ENCODE data around the gene FUT1.
A peak's percentile ranks its signal among the peaks of the same experiment; 100 is the strongest.
"Not testable (repeated sequence)": the region's sequence is repeated elsewhere in the genome, so short reads cannot be mapped to it uniquely, and the experiment has no call there.

FUT1 gene

DNA sequence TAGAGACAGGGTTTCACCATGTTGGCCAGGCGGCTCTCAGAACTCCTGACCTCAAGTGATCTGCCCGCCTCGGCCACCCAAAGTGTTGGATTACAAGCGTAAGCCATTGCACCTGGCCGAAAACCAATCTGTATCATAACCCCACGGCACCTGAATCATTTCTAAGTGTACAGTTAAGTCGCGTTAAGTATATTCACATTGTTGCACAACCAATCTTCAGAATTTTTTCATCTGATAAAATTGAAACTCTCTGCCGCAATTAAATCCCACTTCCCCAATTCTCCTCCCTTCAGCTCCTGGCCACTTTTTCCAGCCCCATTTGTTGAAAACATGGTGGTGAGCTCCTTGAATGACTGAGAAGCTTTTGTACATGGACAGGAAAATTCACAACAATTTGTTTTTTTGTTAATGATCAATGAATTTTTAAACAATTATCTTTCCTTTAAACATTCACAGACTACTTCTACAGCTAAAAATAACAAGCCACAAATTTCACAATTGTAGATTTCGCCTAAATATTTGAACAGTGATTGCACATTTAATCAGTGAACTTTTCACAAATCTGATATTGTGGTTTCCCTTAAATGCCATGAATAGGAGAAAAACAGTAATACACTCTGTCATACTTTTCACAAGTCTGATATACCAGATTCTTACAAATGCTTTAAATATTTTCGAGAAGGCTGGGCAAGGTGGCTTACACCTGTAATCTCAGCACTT is 16.7 kb upstream of the FUT1 start:
- no peak for DNase-seq (ENCODE audit: low read depth, low spot score)

DNA sequence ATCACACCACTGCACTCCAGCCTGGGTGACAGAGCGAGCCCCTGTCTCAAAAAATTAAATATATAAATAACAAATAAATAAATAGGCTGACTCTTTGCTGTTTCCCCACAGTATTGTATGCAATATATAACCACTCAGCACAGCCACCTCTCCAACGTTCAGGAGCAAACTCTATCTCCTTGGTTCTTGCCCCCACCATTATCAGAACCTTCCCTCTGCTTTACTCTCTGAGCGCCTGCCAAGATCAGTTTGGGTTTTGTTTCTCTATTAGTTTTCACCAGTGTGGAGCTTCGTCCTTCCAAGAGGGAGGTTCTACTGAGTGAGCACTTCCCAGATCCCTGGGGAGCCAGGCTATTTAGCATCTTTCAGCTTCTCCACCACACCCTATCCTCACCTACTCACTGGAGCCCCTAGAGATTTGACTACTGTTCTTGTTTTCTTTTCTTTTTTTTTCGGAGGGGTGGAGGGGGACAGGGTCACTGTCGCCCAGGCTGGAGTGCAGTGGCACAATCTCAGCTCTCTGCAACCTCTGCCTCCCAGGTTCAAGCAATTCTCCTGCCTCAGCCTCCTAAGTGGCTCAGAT is 15.8 kb upstream of the FUT1 start:
- not testable (repeated sequence) for DNase-seq (ENCODE audit: low read depth, low spot score)

DNA sequence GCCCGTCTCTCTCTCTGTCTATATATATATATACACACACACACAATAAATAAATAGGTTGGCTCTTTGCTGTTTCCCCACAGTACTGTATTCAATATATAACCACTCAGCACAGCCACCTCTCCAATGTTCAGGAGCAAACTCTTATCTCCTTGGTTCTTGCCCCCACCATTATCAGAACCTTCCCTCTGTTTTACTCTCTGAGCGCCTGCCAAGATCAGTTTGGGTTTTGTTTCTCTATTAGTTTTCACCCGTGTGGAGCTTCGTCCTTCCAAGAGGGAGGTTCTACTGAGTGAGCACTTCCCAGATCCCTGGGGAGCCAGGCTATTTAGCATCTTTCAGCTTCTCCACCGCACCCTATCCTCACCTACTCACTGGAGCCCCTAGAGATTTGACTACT is 13.4 kb upstream of the FUT1 start:
- DNase-seq (ENCODE audit: low read depth, low spot score): not testable (repeated sequence)

DNA sequence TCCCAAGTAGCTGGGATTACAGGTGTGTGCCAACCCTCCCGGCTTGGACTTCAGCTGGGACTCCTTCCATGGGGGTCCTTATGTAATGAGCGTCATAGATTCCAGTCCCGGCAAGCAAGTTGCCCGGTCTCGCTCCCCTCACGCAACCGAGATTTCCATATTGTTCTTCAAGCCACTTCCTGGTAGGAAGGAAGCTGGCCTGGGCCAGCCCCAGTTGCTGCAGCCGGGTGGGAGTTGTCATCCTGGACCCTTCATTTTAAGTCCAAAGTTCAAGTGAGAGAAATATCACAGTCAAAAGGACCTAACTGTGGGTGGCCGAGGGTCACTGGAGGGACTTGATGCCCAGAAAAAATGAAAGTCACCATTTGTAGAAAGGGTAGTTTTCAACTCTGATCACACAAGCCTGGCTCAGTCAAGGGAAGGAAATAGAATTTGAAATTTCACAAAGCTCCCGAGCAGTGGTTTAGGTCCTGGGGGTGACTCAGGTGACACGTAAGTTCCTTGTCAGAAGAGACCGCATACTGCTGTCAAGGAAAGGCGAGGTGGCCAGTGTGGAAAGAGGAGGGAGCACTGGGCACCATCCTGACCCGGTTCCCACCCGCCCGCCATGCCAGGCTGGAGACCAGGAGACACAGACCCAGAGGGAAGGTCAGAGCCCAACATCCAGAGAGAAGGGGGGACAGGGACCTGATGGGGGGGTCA is 8.2 kb upstream of the FUT1 start:
- DNase-seq (ENCODE audit: low read depth, low spot score): no peak

DNA sequence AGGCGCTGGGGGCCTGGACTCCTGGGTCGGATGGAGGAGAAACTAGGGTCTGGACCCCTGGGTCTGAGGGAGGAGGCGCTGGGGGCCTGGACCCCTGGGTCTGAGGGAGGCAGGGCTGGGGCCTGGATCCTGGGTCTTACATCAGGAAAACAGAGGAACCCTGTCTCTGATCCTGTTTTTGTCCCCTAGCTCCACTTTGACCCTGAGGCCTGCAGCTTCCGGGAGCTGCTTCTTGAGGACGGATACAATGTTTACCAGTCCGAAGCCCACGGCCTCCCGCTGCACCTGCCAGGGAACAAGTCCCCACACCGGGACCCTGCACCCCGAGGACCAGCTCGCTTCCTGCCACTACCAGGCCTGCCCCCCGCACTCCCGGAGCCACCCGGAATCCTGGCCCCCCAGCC is 5.3 kb upstream of the FUT1 start:
- DNase-seq (ENCODE audit: low read depth, low spot score): no peak

DNA sequence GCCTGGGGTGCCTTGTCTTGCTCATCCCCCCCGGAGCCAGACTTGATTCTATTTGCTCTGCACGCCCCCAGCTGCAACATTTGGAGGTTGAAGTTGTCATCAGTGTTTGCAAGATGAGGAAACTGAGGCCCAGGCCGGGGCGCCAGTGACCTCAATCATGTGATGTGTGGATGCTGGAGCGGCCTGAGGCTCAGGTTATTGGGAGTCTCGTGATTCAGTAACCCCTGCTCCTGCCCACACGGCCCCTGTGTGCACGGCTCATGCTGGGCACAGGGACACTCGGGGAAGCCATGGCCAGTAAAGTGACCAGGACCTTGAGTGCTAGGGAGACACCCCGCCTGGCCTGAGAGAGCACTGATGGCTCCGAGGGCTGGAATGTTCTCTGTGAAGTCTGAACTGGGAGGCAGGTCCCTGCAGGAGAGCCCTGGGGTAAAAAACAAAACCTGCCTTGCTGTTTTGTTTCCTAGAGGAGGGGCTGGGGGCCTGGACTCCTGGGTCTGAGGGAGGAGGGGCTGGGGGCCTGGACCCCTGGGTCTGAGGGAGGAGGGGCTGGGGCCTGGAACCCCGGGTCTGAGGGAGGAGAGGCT is 4.7 kb upstream of the FUT1 start:
- peak; percentile 42 for DNase-seq (ENCODE audit: low read depth, low spot score)

DNA sequence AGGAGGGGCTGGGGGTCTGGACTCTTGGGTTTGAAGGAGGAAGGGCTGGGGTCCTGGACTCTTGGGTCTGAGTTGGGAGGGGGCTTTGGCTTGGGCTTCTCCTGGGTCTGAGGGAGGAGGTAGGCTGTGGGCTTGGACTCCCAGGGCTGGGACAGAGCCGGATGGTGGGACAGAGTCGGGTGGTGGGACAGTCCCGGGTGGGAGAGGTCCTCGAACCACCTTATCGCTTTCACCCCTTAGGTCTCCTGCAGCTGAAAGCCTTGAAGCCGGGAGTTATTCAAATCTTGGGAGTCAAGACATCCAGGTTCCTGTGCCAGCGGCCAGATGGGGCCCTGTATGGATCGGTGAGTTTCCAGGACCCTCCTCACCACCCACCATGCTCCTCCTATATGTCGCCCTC is 4.2 kb upstream of the FUT1 start:
- DNase-seq (ENCODE audit: low read depth, low spot score): no peak

DNA sequence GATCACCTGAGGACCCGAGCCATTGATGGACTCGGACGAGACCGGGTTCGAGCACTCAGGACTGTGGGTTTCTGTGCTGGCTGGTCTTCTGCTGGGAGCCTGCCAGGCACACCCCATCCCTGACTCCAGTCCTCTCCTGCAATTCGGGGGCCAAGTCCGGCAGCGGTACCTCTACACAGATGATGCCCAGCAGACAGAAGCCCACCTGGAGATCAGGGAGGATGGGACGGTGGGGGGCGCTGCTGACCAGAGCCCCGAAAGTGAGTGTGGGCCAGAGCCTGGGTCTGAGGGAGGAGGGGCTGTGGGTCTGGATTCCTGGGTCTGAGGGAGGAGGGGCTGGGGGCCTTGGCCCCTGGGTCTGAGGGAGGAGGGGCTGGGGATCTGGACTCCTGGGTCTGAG is 3.8 kb upstream of the FUT1 start:
- DNase-seq (ENCODE audit: low read depth, low spot score): no peak

DNA sequence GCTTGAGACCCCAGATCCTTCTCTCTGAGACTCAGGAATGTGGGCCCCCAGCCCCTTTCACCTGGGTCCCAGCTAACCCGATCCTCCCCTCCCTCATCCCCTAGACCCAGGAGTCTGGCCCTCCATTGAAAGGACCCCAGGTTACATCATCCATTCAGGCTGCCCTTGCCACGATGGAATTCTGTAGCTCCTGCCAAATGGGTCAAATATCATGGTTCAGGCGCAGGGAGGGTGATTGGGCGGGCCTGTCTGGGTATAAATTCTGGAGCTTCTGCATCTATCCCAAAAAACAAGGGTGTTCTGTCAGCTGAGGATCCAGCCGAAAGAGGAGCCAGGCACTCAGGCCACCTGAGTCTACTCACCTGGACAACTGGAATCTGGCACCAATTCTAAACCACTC is 3.3 kb upstream of the FUT1 start:
- no peak for DNase-seq (ENCODE audit: low read depth, low spot score)

DNA sequence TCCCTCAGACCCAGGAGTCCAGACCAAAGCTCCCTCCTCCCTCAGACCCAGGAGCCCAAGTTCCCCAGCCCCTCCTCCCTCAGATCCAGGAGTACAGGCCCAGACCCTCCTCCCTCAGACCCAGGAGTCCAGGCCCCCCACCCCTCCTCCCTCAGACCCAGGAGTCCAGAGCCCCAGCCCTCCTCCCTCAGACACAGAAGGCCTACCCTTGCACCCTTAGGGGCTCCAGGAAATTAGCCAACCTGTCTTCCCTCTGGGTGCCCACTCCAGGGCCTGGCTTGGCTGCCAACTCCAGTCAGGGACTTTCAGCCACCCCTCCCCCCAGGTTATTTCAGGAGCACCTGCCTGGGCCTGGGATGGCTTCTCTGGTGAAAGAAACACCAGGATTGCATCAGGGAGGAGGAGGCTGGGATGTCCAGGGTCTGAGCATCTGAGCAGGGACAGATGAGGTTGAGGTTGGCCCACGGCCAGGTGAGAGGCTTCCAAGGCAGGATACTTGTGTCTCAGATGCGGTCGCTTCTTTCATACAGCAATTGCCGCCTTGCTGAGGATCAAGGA is 2.7 kb upstream of the FUT1 start, which contains the start of gene FGF21:
TSS of gene FGF21 (plus strand) at position 441 of the 558 bp plus-strand sequence. CDS start 713 bp downstream, outside the sequence.
- no peak for DNase-seq (ENCODE audit: low read depth, low spot score)

DNA sequence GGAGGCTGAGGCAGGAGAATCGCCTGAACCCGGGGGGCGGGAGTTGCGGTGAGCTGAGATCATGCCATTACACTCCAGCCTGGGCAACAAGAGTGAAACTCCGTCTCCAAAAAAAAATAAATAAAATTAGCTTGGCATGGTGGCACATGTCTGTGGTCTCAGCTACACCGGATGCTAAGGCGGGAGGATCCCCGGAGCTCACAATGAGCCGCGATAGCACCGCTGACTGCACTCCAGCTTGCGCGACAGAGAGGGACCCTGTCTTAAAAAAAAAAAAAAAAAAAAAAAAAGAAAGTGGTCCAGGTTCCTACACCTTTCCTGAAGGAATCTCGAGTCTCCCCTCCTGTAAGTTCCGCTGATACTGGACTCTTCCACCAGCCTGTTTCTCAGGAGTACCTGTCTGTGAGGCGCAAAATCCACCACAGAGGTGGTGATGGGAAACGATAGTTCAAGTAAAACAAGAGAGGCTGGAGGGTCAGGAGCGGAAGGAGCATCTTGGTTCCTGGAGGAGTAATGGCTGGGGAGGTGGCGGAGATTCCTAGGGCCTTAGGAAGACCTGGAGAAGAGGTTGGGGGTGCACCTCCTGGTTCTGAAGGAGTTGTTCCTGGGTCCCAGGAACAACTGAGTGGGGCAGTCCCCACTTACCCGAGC is 471 bp downstream of the FUT1 start:
- DNase-seq (ENCODE audit: low read depth, low spot score): no peak

DNA sequence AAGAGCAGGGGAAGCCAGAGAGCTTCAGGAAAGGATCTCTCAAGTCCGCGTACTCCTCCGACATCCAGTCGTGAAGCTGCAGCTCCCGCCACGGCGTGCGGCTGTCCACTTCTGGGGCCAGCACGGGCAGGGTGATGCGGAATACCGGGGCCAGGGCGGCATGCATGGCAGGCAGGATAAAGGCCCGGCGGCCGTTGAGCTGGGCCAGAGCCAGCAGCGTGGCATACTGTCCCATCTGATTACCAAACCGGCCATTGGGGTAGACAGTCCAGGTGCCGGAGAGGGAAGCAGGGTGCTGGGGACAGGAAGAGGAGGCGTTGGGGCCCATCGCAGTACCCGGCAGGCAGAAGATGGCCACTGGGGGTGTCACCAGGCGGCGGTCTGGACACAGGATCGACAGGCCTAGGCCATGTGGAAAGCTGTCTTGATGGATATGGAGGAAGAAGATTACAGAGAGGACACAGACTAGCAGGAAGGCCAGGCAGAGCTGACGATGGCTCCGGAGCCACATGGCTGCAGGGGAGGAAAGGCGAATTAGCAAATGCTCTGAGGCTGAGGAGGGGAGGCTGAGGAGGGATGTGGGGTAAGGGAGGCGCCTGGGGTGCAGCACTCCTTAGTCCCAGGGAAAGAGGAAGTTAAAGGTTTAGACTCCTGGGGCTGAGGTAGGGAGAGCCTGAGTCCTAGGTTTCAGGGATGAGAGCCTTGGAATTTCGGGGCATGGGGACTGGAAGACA is 1.5 kb downstream of the FUT1 start:
- no peak for DNase-seq (ENCODE audit: low read depth, low spot score)

DNA sequence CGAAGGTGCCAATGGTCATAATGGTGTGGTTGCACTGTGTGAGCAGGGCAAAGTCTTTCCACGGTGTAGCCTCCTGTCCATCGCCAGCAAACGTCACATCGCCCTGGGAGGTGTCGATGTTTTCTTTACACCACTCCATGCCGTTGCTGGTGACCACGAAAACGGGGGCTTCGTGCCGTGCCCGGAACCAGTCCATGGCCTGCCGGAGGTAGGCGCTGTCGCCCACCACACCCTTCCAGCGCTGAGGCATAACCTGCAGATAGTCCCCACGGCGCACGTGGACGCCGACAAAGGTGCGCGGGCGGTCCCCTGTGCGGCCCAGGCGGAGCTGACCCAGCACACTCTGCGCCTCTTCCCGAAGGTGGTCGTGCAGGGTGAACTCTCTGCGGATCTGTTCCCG is 2.1 kb downstream of the FUT1 start:
- no peak for DNase-seq (ENCODE audit: low read depth, low spot score)

DNA sequence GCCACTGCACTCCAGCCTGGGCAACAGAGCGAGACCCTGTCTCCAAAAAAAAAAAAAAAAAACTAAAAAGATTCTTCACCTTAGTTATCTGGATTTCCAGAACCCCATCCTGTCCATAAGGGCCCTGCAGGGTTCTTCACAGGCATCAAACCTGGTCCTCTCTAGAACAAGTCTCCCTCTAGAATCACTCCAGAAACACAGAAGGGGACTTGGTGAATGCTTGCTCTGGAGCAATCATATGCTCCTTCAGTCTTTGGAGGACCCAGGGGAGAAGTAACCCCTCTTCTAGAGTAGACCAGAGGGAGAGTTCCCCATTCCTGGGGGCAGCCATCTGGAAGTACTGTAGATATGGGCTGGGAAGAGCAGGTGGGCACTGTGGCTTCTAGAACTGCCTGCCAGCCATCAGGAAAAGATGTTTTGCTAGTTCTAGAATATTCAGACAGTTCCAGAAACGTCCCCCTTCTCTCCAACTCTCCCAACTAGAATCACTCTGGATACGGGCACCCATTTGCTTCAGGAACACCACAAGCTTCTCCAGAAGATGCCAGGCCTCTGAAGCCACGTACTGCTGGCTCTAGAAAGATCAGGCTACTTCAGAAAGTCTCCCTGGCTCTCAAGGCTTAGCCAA is 2.8 kb downstream of the FUT1 start:
- DNase-seq (ENCODE audit: low read depth, low spot score): no peak

DNA sequence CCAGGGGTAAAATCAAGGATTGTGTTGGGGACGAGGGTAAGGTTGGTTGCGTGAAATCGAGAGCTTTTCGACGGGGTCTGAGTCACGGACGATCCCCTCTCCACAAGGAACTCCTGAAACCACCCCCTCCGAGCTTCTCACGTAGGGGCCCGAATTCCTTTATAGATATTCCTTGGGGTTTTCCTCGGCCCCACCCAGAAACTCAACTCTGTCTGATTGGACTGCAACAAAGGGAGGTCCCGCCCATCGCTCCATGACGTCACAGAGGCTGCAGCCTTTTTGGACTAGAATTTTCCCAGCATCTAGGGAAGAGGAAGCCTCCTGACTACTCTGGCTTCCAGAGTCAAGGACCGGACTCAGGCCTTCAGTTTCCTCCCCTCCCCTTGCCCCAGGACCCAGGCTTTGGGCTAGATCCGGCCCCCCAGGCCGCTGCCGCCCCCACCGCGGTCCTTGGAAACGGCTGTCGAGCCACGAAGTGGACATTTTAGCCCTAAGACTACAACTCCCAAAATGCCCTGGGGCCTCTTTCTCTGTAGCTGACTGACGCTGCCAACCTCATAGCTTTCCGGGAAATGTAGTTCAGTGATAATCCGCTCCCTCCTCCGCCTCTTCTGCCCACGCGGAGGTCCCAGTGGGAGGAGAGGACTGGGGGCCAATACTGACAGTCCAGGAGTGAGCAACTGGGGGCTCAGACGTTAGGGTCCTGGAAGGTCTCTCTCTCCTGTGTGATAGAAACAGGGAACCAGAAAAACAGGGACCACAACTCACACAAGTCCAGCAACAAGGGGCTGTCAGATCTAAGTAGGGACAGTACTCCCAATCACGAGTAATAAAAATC is 5.5 kb downstream of the FUT1 start, which contains the start of gene IZUMO1:
TSS of gene IZUMO1 (minus strand) at position 172 of the 838 bp plus-strand sequence. CDS start 1,050 bp downstream, outside the sequence.
- peak; percentile 93 for DNase-seq (ENCODE audit: low read depth, low spot score)

DNA sequence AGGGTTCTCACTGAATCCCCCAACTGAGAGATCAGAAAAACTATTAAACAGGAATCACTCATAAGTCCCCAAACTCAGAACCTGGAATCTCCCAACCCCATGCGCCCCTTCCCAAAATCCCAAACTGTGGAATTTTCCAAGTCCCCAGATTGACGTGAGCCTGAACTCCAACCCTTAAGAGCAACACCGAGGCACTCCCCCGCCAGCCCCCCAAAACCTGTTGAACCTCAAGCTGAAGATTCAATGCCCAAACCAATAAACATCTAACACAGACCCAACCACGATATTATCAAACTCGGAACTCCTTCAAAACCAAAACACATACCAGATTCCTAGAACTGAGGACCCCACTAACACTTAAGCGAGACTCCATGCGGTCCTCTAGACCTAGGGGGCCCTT is 6.3 kb downstream of the FUT1 start:
- no peak for DNase-seq (ENCODE audit: low read depth, low spot score)

DNA sequence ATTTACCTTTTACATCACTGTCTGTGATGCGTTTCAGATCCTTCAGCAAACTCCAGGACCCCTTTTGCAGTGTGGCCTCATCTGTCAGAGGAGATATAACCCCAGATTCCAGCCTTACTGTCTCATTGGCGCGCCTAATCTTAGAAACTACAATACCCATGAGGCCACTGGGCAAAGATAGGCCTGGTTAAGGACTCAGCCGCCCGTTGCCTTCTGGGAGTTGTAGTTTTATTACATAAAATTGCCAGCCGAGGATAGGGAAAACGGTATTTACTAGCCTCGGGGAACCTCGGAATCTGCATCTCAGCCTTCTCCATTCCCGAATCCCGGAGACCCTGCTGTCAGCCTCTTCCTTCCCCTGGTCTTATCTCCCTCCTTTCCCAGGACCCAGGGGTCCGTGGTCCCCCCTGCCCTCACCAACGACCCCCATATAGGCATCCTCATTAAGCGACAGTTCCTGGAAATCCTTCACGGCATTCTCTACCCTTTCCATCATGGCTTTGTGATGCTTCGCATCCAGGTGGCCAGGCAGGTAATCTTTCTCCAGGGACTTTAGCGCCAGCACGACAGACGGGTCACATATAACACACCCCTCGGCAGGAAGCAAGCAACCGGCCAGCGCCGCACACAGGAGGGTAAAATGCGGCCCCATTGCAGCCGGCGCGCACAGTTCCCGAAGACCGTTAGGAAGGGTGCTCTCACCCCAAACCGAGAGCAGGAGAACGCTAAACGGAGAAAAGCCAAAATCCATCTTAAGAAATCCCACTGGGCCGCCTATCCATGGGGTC is 7.0 kb downstream of the FUT1 start:
- peak; percentile 85 for DNase-seq (ENCODE audit: low read depth, low spot score)

DNA sequence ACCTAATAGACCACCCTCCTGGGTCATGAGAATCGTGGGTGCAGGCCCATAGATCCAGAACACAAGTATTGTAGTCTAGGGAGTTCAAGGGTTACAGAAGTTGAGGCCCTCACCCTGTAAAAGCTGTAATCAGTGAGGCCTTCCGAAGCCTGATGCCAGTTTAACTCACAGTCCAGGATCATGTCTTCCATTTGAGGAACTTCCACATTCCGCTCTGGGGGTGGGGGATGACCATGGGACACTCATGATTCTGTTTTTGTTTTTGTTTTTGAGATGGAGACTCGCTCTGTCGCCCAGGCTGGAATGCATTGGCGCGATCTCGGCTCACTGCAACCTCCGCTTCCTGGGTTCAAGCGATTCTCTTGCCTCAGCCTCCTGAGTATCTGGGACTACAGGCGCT is 10.3 kb downstream of the FUT1 start:
- DNase-seq (ENCODE audit: low read depth, low spot score): no peak

Data from ELF-1 (cell line).